ENCODE data around the gene NDUFA8. TPM values are rescaled to one million over a fixed set of nuclear protein-coding genes. Genes with fewer than 3 reads are reported as not detected.

The NDUFA8 gene
- total and polyA plus RNA-seq, 9 of the 15 experiments (the other 6 are each of a cell fraction or from before 2014, with no cell fraction given), result 105 to 212 (median 133) TPM

DNA sequence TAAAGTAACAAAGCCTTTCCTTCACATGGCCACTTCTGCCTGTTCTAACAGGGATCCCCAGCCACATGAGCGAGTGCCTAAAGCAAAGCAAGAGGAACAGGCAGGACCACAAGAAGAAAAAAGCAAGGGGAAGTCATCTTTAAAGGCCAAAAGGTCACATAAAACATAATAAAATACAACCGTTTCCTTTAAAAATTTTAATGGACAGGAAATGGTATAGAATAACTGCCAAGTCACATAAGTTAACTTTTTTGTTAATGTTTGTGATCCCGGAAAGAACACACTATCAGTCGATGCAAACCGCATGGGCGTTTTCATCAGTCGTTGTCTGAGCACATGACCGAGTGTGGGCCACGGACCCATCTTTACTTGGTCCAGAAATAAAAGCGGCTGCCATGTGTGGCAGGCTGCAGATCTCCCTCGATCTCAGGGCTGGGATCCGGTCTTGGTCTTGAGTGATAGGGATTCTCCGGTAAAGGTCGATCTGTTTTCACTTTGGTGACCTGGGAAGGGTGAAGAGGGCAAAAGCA is 15.6 kb downstream of the NDUFA8 start:
- peaks cover 0 to 3% of the 10 kb centered on the region in 2 experiments; a peak in 2 of 5 replicates for H3K4me1 ChIP-seq (replicated peaks in 1 of 2; ENCODE audit: control insufficient read depth in 2 of 2, insufficient read depth in 2 of 2, low read length in 2 of 2)
- no peak overlapping the region for H3K4me2 ChIP-seq (ENCODE audit: insufficient read depth, low read length)
- no peaks in the 10 kb centered on the region for H3K79me2 ChIP-seq (ENCODE audit: control insufficient read depth, insufficient read depth, low read length)
- WGBS (ENCODE audit: insufficient coverage, low coverage, missing lambda C conversion rate), result 95% methylated on average over 14 of the region's 14 CpGs
- H4K20me1 ChIP-seq (replicated peaks; ENCODE audit: control insufficient read depth, insufficient read depth, low read length), result peaks cover 14% of the 10 kb centered on the region
- no peaks in the 10 kb centered on the region; a peak in 1 of 5 replicates for H3K27me3 ChIP-seq (ENCODE audit: control insufficient read depth in 2 of 2, insufficient read depth in 2 of 2, low read length in 2 of 2)
- no TSS peak for BruUV-seq (replicated peaks)
- H3K9ac ChIP-seq (ENCODE audit: insufficient read depth in 1 of 2, low read depth in 2 of 2, low read length in 2 of 2), result no peak overlapping the region
- H3K27ac ChIP-seq (ENCODE audit: extremely low read depth, low read depth, low read length), result no peak overlapping the region
- in situ Hi-C loops (cut with MboI) (no loop called here), intact Hi-C loops (cut with micrococcal nuclease) (no loop called here)
- no peak for ATAC-seq
- no peaks in the 10 kb centered on the region for H3K9me1 ChIP-seq (ENCODE audit: control insufficient read depth, insufficient read depth, low read length)
- H3K4me3 ChIP-seq, result no peak overlapping the region
- no peaks in the 10 kb centered on the region for H3K9me3 ChIP-seq (replicated peaks; ENCODE audit: control insufficient read depth, insufficient read depth, low read depth, low read length)
- TF ChIP-seq ZNF224 (CRISPR knock-in tag; IDR thresholded peaks at IDR 0.05), result no peak
- no peak for TF ChIP-seq U2AF2 (optimal IDR thresholded peaks at IDR 0.05; ENCODE audit: low read depth, low read length)
- TF ChIP-seq MNT (conservative IDR thresholded peaks at IDR 0.05), result no peak
- TF ChIP-seq GABPA (tag; conservative IDR thresholded peaks at IDR 0.05; ENCODE audit: low read depth), result no peak
- TF ChIP-seq RFX7 (CRISPR knock-in tag; IDR thresholded peaks at IDR 0.05), result no peak
- no peak for TF ChIP-seq E2F6 (IDR thresholded peaks at IDR 0.05; ENCODE audit: borderline replicate concordance in 1 of 2, extremely low read depth in 1 of 2, insufficient read depth in 1 of 2, insufficient read length in 1 of 2, low read depth in 1 of 2, low read length in 1 of 2, poor library complexity in 1 of 2, severe bottlenecking in 1 of 2)
- no peak for TF ChIP-seq KDM2B (CRISPR knock-in tag; IDR thresholded peaks at IDR 0.05)
- no peak for TF ChIP-seq RBFOX2 (IDR thresholded peaks at IDR 0.05; ENCODE audit: low read depth, low read length)
- no peak for TF ChIP-seq SAP30 (IDR thresholded peaks at IDR 0.05; ENCODE audit: borderline replicate concordance, insufficient read depth, low read depth, low read length, poor library complexity, severe bottlenecking)
- H2AFZ ChIP-seq (ENCODE audit: low read depth, low read length), result no peak overlapping the region
- H3K36me3 ChIP-seq (ENCODE audit: control insufficient read depth, insufficient read depth, low read length), result peaks cover 71% of the 10 kb centered on the region
- ChIA-PET POLR2A (no interaction called here), CTCF (ENCODE audit: low intra/inter-chr PET ratio) (no interaction called here)
- FAIRE-seq, result no peak
- no peak for DNase-seq (ENCODE audit: extremely low read depth in 1 of 4, low spot score in 3 of 4)

Measured in K562 (cell line).